HCT116 (cell line): ENCODE results near the gene KLHL3. TPM values are rescaled to one million over a fixed set of nuclear protein-coding genes. Genes with fewer than 3 reads are reported as not detected.

Experiments
- ATAC-seq: fragments of 200-7000 bp; cut with Tn5 transposase; 2 replicates; pipeline ENCODE4 v1.9.1; 2020; ENCODE audit warnings: mild to moderate bottlenecking, moderate library complexity
- BruUV-seq: library from RNA; stranded (reverse); fragments of 400-500 nt; replicated peaks from 2 replicates; lab custom pipeline; 2021; lab: Mats Ljungman, UMichigan
- CTCF ChIA-PET: fragments of 300-600 bp; sonication (Branson Sonifier 250); formaldehyde crosslinking; loops from one replicate; lab custom pipeline; 2021; ENCODE audit warnings: antibody characterized with exemption; lab: Charles Lee
- POLR2A ChIA-PET: fragments of 300-600, 350-600 bp; sonication (Branson Sonifier 250); formaldehyde crosslinking; loops from one replicate; lab custom pipeline; 2021; ENCODE audit warnings: antibody characterized with exemption; lab: Charles Lee
- RAD21 ChIA-PET, 2 experiments: fragments of 300-600 bp; sonication (Branson Sonifier 250); formaldehyde crosslinking; loops; one replicate each; lab custom pipeline; 2023; ENCODE audit warnings: low total read pairs in 2 of 2; ENCODE audit not compliant: uncharacterized antibody in 2 of 2, unreplicated experiment in 2 of 2, low non-redundant PET in 1 of 2; lab: Charles Lee
- DNase-seq: peaks from one replicate; pipeline ENCODE4 v3.0.0-alpha.2; 2010; ENCODE audit warnings: low read depth, low spot score
- H2AFZ ChIP-seq: fragments of 200-600 bp; shearing (Covaris generic), sonication (generic); 2 replicates; pipeline ENCODE4 v1.6.1; 2017; ENCODE audit warnings: low read depth, mixed run types, mixed read lengths, antibody characterized with exemption, low read length; ENCODE audit not compliant: poor library complexity, severe bottlenecking
- H3K27ac ChIP-seq: 2 replicates; pipeline ENCODE4 v1.5.1; 2012; ENCODE audit warnings: low read depth, low read length
- H3K27me3 ChIP-seq: fragments of 200-600 bp; sonication (generic); 2 replicates; pipeline ENCODE4 v1.6.1; 2016; ENCODE audit warnings: mixed run types, low read length, mixed read lengths; ENCODE audit not compliant: insufficient read depth
- H3K36me3 ChIP-seq, 2 experiments: fragments of 200-500 bp in 1 of 2; fragments of 200-600 bp in 1 of 2; sonication (Bioruptor generic) in 1 of 2; sonication (generic) in 1 of 2; 2 replicates each; pipeline versions ENCODE4 v1.5.1 to v1.6.1; 2014 to 2016; ENCODE audit warnings: low read length in 2 of 2, inconsistent platforms in 1 of 2, mixed read lengths in 1 of 2, mixed run types in 1 of 2; ENCODE audit not compliant: insufficient read depth in 2 of 2, control insufficient read depth in 1 of 2
- H3K4me1 ChIP-seq, 2 experiments: fragments of 200-600 bp in 1 of 2; sonication (generic) in 1 of 2; 2 replicates each; pipeline versions ENCODE4 v1.5.1 to v1.6.1; 2012 to 2017; ENCODE audit warnings: low read length in 2 of 2, inconsistent platforms in 1 of 2, mild to moderate bottlenecking in 1 of 2, mixed read lengths in 1 of 2, mixed run types in 1 of 2, moderate library complexity in 1 of 2; ENCODE audit not compliant: insufficient read depth in 2 of 2, control insufficient read depth in 1 of 2
- H3K4me2 ChIP-seq: fragments of 200-600 bp; sonication (generic); 2 replicates; pipeline ENCODE4 v1.6.1; 2017; ENCODE audit warnings: mixed run types, low read length, mixed read lengths
- H3K4me3 ChIP-seq, 2 experiments: fragments of 200-600 bp in 1 of 2; sonication (generic) in 1 of 2; replicated peaks in 1 of 2; 2 replicates each; pipeline ENCODE4 v1.5.1; 2011 to 2016; ENCODE audit warnings: low read length in 2 of 2, control low read depth in 1 of 2, low read depth in 1 of 2, mild to moderate bottlenecking in 1 of 2, mixed read lengths in 1 of 2, mixed run types in 1 of 2
- H3K79me2 ChIP-seq: fragments of 200-600 bp; sonication (generic); 2 replicates; pipeline ENCODE4 v1.6.1; 2017; ENCODE audit warnings: mild to moderate bottlenecking, mixed run types, low read length, moderate library complexity, mixed read lengths; ENCODE audit not compliant: insufficient read depth
- H3K9ac ChIP-seq: fragments of 200-600 bp; sonication (generic); 2 replicates; pipeline ENCODE4 v1.6.1; 2016; ENCODE audit warnings: low read length, mixed read lengths
- H3K9me2 ChIP-seq: fragments of 200-600 bp; sonication (generic), shearing (Covaris generic); 2 replicates; pipeline ENCODE4 v1.6.1; 2017; ENCODE audit warnings: mixed run types, mild to moderate bottlenecking, moderate library complexity; ENCODE audit not compliant: insufficient read depth
- H3K9me3 ChIP-seq, 2 experiments: fragments of 200-500 bp in 1 of 2; fragments of 200-600 bp in 1 of 2; sonication (Bioruptor generic) in 1 of 2; sonication (generic) in 1 of 2; 2 replicates each; pipeline ENCODE4 v1.6.1; 2014 to 2017; ENCODE audit warnings: low read length in 2 of 2, mixed read lengths in 2 of 2, inconsistent platforms in 1 of 2, low read depth in 1 of 2, mild to moderate bottlenecking in 1 of 2, mixed run types in 1 of 2, moderate library complexity in 1 of 2; ENCODE audit not compliant: control insufficient read depth in 1 of 2, insufficient read depth in 1 of 2
- H4K20me1 ChIP-seq: fragments of 200-600 bp; sonication (generic), shearing (Covaris generic); 2 replicates; pipeline ENCODE4 v1.6.1; 2017; ENCODE audit warnings: mixed run types, mild to moderate bottlenecking, moderate library complexity; ENCODE audit not compliant: insufficient read depth
- ATF3 ChIP-seq: IDR thresholded peaks from 2 replicates; pipeline ENCODE4 v1.6.1; 2012
- CBX3 ChIP-seq: IDR thresholded peaks from 2 replicates; pipeline ENCODE4 v1.6.1; 2012; ENCODE audit warnings: low read depth
- CTCF ChIP-seq, 3 experiments: fragments of 200-600 bp in 1 of 3; sonication (generic) in 1 of 3; IDR thresholded peaks in 2 of 3; conservative IDR thresholded peaks in 1 of 3; 2 replicates each; pipeline ENCODE4 v1.5.1; 2012 to 2017; ENCODE audit warnings: low read depth in 2 of 3, low read length in 2 of 3, antibody characterized with exemption in 1 of 3, borderline replicate concordance in 1 of 3, control low read depth in 1 of 3, mild to moderate bottlenecking in 1 of 3, mixed read lengths in 1 of 3, mixed run types in 1 of 3, moderate library complexity in 1 of 3; ENCODE audit not compliant: insufficient read depth in 1 of 3
- ELF1 ChIP-seq: IDR thresholded peaks from 2 replicates; pipeline ENCODE4 v1.6.1; 2012; ENCODE audit warnings: low read depth, borderline replicate concordance
- EZH2phosphoT487 ChIP-seq: fragments of 200-600 bp; IDR thresholded peaks from 2 replicates; pipeline ENCODE4 v1.6.1; 2018; ENCODE audit warnings: antibody characterized with exemption, borderline replicate concordance
- JUND ChIP-seq: IDR thresholded peaks from 2 replicates; pipeline ENCODE4 v1.6.1; 2012
- MAX ChIP-seq: IDR thresholded peaks from 2 replicates; pipeline ENCODE4 v1.6.1; 2012
- POLR2A ChIP-seq: IDR thresholded peaks from 2 replicates; pipeline ENCODE4 v1.7.0; 2011; ENCODE audit warnings: borderline replicate concordance; ENCODE audit not compliant: insufficient read depth, insufficient read length; ENCODE audit errors: extremely low read depth
- SIN3A ChIP-seq: IDR thresholded peaks from 2 replicates; pipeline ENCODE4 v1.6.1; 2012; ENCODE audit warnings: low read depth
- SP1 ChIP-seq: IDR thresholded peaks from 2 replicates; pipeline ENCODE4 v1.6.1; 2012; ENCODE audit warnings: low read depth
- TCF7L2 ChIP-seq: IDR thresholded peaks from 2 replicates; pipeline ENCODE4 v1.7.0; 2011; ENCODE audit warnings: borderline replicate concordance, inconsistent platforms; ENCODE audit not compliant: insufficient read depth, insufficient read length; ENCODE audit errors: extremely low read depth
- YY1 ChIP-seq: IDR thresholded peaks from 2 replicates; pipeline ENCODE4 v1.6.1; 2011; ENCODE audit warnings: low read length, low read depth, moderate library complexity, mild to moderate bottlenecking; ENCODE audit not compliant: insufficient replicate concordance; ENCODE audit errors: extremely low read depth
- ZBTB33 ChIP-seq: IDR thresholded peaks from 2 replicates; pipeline ENCODE4 v1.6.1; 2011; ENCODE audit warnings: mild to moderate bottlenecking, low read length, moderate library complexity; ENCODE audit not compliant: insufficient replicate concordance; ENCODE audit errors: extremely low read depth
- ZFX ChIP-seq: fragments of 450-650 bp; IDR thresholded peaks from 2 replicates; pipeline ENCODE4 v1.6.1; 2017
- ZNF274 ChIP-seq: fragments of 200-500 bp; sonication (Bioruptor generic); IDR thresholded peaks from 2 replicates; pipeline ENCODE4 v1.6.1; 2014; ENCODE audit warnings: mild to moderate bottlenecking, low read depth, low read length, inconsistent platforms
- intact Hi-C: fragments of 100-400 bp; cut with micrococcal nuclease; formaldehyde crosslinking; loops from 2 replicates; pipeline ENCODE4 v1.10.0; 2022
- total RNA-seq: library from RNA; stranded (reverse); gene quantifications from one replicate; pipeline ENCODE4 v1.2.1, GENCODE V29; 2021; ENCODE audit not compliant: unreplicated experiment

Gene KLHL3
- total RNA-seq, 1 experiment from 2014 or later = not detected

GRCh38 chr5:137700282-137700680 lies 35.6 kb downstream of the KLHL3 start:
- no peak for DNase-seq
- no peak overlapping the region for H3K4me3 ChIP-seq
- POLR2A ChIA-PET = no interaction called here
- no peaks in the 10 kb centered on the region for H3K27me3 ChIP-seq
- no peaks in the 10 kb centered on the region for H4K20me1 ChIP-seq
- H3K4me2 ChIP-seq = no peak overlapping the region
- H3K4me1 ChIP-seq = no peaks in the 10 kb centered on the region
- TF ChIP-seq ELF1 (no peak), CTCF (IDR thresholded peaks at IDR 0.05 in 2 of 3, conservative IDR thresholded peaks at IDR 0.05 in 1 of 3; ENCODE audit: borderline replicate concordance in 1 of 3, insufficient read depth in 1 of 3, low read depth in 2 of 3, low read length in 2 of 3) (no peak), ZBTB33 (no peak), ZNF274 (no peak), ZFX (no peak), YY1 (no peak), CBX3 (no peak), SIN3A (no peak), TCF7L2 (no peak), ATF3 (no peak), POLR2A (no peak), SP1 (no peak), MAX (no peak), JUND (no peak), EZH2phosphoT487 (no peak)
- TF ChIP-seq, all 23 proteins: peak for 0
- intact Hi-C loops = no loop called here
- ChIA-PET RAD21 (no interaction called here), CTCF (no interaction called here)
- no peaks in the 10 kb centered on the region for H3K9me3 ChIP-seq
- no peak overlapping the region for H3K9ac ChIP-seq
- no TSS peak for BruUV-seq
- no peaks in the 10 kb centered on the region for H3K79me2 ChIP-seq
- no peak for ATAC-seq
- no peak overlapping the region for H3K27ac ChIP-seq
- H3K36me3 ChIP-seq = no peaks in the 10 kb centered on the region
- no peak overlapping the region for H2AFZ ChIP-seq
- no peaks in the 10 kb centered on the region for H3K9me2 ChIP-seq
